Uterus (tissue), 2 donors: ENCODE data around the gene USB1.

Experiments used
- POLR2A ChIP-seq, 2 donors: fragments of 450-650 bp; IDR thresholded peaks; one replicate each; pipeline ENCODE4 v1.6.1; 2016; ENCODE audit warnings: antibody characterized with exemption in 2 of 2, mild to moderate bottlenecking in 1 of 2, moderate library complexity in 1 of 2
- TF ChIP-seq, protein P1 (sequence below), 4 experiments: fragments of 200-600 bp in 2 of 4; fragments of 450-650 bp in 2 of 4; sonication (generic) in 2 of 4; IDR thresholded peaks; one replicate each; pipeline ENCODE4 v1.5.1; 2016 to 2019; ENCODE audit warnings: antibody characterized with exemption in 4 of 4, mild to moderate bottlenecking in 2 of 4, moderate library complexity in 1 of 4

DNA sequence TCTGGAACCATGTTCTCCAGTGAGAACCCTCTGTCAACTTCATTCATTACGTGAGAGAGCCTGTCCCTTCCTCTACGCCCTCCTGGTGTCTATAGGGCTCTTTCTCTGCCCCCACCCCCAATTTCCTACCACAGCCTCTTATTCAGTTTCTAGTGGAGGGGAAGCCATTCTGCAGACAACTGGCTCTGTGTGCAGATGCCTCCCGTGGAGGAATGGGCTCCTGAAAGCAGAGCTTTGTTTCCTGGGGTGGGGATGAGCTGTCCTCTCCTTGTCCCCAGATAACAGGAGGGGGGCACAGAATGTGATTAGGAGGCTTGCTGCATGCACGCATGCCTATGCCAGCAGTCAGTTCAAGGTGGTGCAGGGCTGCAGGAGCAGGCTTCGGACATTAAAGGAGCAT is 55.9 kb downstream of the USB1 start:
- TF ChIP-seq, protein P1, sequence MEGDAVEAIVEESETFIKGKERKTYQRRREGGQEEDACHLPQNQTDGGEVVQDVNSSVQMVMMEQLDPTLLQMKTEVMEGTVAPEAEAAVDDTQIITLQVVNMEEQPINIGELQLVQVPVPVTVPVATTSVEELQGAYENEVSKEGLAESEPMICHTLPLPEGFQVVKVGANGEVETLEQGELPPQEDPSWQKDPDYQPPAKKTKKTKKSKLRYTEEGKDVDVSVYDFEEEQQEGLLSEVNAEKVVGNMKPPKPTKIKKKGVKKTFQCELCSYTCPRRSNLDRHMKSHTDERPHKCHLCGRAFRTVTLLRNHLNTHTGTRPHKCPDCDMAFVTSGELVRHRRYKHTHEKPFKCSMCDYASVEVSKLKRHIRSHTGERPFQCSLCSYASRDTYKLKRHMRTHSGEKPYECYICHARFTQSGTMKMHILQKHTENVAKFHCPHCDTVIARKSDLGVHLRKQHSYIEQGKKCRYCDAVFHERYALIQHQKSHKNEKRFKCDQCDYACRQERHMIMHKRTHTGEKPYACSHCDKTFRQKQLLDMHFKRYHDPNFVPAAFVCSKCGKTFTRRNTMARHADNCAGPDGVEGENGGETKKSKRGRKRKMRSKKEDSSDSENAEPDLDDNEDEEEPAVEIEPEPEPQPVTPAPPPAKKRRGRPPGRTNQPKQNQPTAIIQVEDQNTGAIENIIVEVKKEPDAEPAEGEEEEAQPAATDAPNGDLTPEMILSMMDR (IDR thresholded peaks at IDR 0.05), result no peak
- TF ChIP-seq POLR2A (IDR thresholded peaks at IDR 0.05), result no peak
